ENCODE measurements around the gene CABP4.

GRCh38 chr11:67419325-67420049 is 35.7 kb upstream of the CABP4 start:
- TF ChIP-seq ZNF274 (IDR thresholded peaks at IDR 0.05; ENCODE audit: insufficient read depth, insufficient read length) (no peak), POLR2A (IDR thresholded peaks at IDR 0.05; ENCODE audit: low read depth, low read length) (no peak), CTCF (IDR thresholded peaks at IDR 0.05 in 2 of 3, conservative IDR thresholded peaks at IDR 0.05 in 1 of 3; ENCODE audit: control insufficient read depth in 2 of 3, extremely low read depth in 1 of 3, insufficient read depth in 1 of 3, low read depth in 3 of 3, low read length in 3 of 3) (no peak), ELK1 (IDR thresholded peaks at IDR 0.05; ENCODE audit: low read depth, low read length) (no peak), RBBP5 (conservative IDR thresholded peaks at IDR 0.05) (no peak), MXI1 (IDR thresholded peaks at IDR 0.05; ENCODE audit: low read depth, low read length) (no peak), CEBPB (IDR thresholded peaks at IDR 0.05; ENCODE audit: borderline replicate concordance in 1 of 2, low read depth in 2 of 2, low read length in 2 of 2) (no peak), SREBF1 (IDR thresholded peaks at IDR 0.05; ENCODE audit: low read length) (no peak)

All from GM12878 (cell line).